ENCODE results near the gene HES1.

GRCh38 chr3:194103983-194104751, 31.8 kb upstream of the HES1 start:
- TF ChIP-seq, protein P1, sequence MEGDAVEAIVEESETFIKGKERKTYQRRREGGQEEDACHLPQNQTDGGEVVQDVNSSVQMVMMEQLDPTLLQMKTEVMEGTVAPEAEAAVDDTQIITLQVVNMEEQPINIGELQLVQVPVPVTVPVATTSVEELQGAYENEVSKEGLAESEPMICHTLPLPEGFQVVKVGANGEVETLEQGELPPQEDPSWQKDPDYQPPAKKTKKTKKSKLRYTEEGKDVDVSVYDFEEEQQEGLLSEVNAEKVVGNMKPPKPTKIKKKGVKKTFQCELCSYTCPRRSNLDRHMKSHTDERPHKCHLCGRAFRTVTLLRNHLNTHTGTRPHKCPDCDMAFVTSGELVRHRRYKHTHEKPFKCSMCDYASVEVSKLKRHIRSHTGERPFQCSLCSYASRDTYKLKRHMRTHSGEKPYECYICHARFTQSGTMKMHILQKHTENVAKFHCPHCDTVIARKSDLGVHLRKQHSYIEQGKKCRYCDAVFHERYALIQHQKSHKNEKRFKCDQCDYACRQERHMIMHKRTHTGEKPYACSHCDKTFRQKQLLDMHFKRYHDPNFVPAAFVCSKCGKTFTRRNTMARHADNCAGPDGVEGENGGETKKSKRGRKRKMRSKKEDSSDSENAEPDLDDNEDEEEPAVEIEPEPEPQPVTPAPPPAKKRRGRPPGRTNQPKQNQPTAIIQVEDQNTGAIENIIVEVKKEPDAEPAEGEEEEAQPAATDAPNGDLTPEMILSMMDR (IDR thresholded peaks at IDR 0.05; ENCODE audit: insufficient read depth, low read length) = no peak
- TF ChIP-seq, protein P2, sequence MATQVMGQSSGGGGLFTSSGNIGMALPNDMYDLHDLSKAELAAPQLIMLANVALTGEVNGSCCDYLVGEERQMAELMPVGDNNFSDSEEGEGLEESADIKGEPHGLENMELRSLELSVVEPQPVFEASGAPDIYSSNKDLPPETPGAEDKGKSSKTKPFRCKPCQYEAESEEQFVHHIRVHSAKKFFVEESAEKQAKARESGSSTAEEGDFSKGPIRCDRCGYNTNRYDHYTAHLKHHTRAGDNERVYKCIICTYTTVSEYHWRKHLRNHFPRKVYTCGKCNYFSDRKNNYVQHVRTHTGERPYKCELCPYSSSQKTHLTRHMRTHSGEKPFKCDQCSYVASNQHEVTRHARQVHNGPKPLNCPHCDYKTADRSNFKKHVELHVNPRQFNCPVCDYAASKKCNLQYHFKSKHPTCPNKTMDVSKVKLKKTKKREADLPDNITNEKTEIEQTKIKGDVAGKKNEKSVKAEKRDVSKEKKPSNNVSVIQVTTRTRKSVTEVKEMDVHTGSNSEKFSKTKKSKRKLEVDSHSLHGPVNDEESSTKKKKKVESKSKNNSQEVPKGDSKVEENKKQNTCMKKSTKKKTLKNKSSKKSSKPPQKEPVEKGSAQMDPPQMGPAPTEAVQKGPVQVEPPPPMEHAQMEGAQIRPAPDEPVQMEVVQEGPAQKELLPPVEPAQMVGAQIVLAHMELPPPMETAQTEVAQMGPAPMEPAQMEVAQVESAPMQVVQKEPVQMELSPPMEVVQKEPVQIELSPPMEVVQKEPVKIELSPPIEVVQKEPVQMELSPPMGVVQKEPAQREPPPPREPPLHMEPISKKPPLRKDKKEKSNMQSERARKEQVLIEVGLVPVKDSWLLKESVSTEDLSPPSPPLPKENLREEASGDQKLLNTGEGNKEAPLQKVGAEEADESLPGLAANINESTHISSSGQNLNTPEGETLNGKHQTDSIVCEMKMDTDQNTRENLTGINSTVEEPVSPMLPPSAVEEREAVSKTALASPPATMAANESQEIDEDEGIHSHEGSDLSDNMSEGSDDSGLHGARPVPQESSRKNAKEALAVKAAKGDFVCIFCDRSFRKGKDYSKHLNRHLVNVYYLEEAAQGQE (IDR thresholded peaks at IDR 0.05; ENCODE audit: insufficient replicate concordance, low read depth) = no peak
